Stimulated activated naive CD8-positive, alpha-beta T cell treated with anti-CD3 and anti-CD28 coated beads, Interleukin-15, Interleukin-2, amounts not matched to agents 100 U/mL and 50 U/mL, for 24 hours (primary cell): ENCODE results near the gene DLL3.
A peak's percentile ranks its signal among the peaks of the same experiment; 100 is the strongest.
"Not testable (repeated sequence)": the region's sequence is repeated elsewhere in the genome, so short reads cannot be mapped to it uniquely, and the experiment has no call there.

Experiments used
- ATAC-seq: fragments of 150-1000 bp; cut with Tn5 transposase; one replicate; pipeline ENCODE4 v1.10.0; 2021
- DNase-seq: peaks from one replicate; pipeline ENCODE4 v3.0.0; 2021

The DLL3 gene

DNA sequence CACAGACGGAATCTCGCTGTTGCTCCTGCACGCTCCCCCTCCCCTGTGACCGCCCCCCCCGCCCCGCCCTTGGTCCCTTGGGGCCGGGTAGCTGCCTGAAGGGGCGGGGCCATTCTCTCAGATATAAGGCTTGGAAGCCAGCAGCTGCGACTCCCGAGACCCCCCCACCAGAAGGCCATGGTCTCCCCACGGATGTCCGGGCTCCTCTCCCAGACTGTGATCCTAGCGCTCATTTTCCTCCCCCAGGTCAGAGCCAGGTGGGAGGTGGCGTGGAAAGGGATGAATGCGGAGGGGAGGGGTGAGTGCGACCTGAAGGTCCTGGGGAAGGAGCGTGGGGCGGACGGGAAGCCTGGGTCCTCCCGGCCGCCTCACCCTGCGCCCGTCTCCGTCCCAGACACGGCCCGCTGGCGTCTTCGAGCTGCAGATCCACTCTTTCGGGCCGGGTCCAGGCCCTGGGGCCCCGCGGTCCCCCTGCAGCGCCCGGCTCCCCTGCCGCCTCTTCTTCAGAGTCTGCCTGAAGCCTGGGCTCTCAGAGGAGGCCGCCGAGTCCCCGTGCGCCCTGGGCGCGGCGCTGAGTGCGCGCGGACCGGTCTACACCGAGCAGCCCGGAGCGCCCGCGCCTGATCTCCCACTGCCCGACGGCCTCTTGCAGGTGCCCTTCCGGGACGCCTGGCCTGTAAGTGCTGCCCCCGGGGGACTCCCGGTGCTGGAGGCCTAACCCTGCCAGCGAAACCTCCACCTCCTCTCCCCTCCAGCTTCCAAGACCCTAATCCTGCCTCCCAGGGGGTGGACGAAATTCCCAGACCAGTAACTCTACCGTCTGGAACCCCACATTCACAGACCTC is at the start of gene DLL3:
DLL3 (plus strand) TSS at position 150 of the 845 bp plus-strand sequence; CDS start at position 178, 28 bp downstream.
- peak; percentile 41 for DNase-seq
- no peak for ATAC-seq

DNA sequence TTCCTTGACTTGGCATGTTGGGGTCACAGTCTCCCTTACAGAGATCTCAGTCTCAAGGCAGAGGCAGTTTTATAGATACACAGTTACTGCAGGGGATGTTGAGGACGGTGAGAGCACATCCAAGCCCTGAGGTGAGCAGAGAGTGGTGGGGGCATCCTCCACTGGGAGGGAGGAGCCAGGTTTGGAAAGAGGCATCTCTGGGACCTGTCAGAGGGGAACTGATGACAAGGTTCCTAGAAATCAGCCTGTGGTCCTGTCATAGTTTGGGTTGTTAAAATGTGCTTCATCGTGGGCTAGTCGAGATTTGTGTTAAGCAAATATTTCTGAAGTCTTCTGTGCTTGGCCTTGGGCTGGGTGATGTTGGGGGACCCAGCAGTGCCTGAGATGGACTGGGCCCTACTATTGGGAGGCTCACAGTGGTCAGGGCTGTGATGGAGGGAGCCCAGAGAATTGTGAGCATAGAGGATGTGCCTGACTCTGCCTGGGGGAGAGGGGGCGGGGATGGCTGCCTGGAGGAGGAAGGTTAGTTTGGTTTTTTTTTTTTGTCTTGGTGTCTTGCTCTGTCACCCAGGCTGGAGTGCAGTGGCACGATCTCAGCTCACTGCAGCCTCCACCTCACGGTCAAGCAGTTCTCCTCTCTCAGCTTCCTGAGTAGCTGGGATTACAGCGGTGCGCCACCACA is 49.5 kb upstream of the DLL3 start:
- ATAC-seq (no peak), DNase-seq (no peak)

GRCh38 chr19:39451257-39451656 is 47.5 kb upstream of the DLL3 start:
- DNase-seq, ATAC-seq: not testable (repeated sequence)

- ATAC-seq, result no peak
- DNase-seq, result no peak
Measured at GRCh38 chr19:39463403-39463802, 35.3 kb upstream of the DLL3 start.

GRCh38 chr19:39465956-39466747 is 32.6 kb upstream of the DLL3 start:
- no peak for ATAC-seq
- DNase-seq, result no peak

DNA sequence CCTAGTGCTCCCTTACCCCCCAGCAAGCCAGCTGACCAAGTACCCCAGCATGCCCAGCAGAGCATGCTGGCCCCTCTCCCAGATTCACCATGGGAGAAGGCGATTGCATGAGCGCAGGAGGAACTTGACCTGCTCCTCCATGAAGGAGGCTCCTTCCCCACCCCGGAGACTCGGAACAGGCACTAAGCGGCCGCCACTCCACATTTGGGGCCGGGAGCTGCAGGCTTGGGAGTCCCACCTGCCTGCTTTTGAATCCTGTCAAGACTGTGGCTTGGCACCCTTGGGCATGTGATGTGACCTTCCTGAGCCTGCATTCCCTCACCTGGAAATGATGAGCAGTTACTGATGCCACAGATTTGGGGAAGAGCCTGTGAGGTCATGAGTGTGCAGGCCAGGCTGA is 30.8 kb upstream of the DLL3 start:
- DNase-seq, result no peak
- ATAC-seq, result no peak

GRCh38 chr19:39469036-39469435 is 29.7 kb upstream of the DLL3 start:
- ATAC-seq, result no peak
- no peak for DNase-seq

GRCh38 chr19:39469567-39469966 is 29.2 kb upstream of the DLL3 start:
- DNase-seq, result no peak
- ATAC-seq, result no peak

DNA sequence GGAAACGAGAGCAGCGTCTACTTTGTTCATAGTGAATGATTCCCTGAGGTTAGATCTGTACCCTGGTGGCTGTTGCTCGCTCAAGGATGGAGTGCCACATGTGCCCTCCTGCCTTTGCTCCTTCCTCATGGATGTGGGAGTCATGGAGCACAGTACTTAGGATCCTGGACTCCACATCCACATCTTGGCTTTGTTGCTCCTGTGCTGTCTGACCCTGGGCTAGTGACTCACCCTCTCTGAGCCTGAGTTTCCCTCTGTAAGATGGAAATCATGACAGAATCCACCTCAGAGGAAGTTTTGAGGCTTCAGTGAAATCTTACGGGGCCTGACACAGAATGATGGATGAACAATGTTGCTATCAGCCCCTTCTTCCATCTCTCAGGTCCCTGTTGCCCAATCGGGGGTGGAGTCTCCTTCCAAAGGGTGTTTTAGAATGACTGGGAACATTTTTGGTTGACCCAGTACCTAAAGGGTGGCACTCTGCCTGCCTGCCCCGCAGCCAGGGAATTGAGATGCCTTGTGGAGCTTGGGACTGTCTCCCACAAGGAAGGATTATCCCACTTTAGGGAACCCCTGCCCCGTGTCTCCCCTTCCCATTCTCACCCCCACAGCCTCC is 27.9 kb upstream of the DLL3 start:
- DNase-seq (peak; percentile 26), ATAC-seq (peak; percentile 79)

DNA sequence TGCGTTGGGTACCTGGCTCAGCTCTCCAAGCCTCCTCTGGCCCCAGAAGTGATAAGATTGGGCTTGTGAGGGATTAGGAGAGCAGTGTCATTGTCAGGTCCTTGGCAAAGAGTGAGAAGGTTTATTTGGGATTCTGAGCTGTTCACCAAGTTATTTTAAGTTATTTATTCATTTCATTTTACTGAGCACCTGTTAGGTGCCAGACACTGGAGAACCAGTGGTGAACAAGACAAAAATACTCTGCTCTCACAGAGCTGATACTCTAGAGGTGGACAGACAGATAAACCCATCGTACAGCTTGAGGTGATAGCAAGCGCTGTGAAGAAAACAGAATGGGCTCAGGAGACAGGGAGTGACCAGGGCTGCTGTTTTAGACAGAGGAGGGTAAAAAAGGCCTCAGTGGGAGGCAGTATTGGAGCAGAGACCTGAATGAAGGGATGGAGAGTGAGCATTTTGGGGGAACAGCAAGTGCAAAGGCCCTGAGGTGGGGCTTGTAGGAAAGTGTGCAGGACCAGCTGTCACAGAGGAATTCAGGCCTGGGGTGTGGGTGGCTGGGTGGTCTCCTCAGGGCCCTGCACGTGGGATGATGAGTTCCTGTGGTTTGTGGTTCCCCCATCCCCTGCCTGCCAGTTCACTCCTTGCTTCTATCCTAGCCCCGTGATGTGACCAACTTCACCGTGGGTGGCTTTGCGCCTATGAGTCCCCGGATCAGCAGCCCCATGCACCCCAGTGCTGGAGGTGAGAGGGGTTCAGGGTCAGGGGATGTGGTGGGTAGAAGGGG is 26.8 kb upstream of the DLL3 start:
- DNase-seq (peak; percentile 44), ATAC-seq (peak; percentile 8)

DNA sequence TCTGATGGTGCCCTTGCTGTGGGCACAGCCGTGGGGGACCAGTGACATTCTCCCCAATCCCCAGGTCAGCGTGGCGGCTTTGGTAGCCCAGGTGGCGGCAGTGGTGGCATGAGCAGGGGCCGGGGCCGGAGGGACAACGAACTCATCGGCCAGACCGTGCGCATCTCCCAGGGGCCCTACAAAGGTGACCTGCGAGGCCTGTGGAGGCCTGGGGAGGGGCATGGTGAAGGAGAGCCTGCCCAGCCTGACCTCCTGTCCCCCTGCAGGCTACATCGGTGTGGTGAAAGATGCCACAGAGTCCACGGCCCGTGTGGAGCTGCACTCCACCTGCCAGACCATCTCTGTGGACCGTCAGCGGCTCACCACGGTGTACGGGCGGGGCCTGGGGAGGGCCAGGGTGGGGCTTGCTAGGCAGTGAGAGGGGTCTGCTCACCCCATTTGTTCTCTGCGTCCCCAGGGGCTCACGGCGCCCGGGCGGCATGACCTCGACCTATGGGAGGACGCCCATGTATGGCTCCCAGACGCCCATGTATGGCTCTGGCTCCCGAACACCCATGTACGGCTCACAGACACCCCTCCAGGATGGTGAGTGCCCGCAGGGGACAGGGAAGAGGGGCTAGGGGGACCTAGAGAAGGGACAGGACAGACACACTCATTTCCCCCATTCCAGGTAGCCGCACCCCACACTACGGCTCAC is 25.9 kb upstream of the DLL3 start:
- no peak for DNase-seq
- no peak for ATAC-seq

- DNase-seq, result no peak
- ATAC-seq, result no peak
Measured at GRCh38 chr19:39473443-39473960, 25.2 kb upstream of the DLL3 start.

DNA sequence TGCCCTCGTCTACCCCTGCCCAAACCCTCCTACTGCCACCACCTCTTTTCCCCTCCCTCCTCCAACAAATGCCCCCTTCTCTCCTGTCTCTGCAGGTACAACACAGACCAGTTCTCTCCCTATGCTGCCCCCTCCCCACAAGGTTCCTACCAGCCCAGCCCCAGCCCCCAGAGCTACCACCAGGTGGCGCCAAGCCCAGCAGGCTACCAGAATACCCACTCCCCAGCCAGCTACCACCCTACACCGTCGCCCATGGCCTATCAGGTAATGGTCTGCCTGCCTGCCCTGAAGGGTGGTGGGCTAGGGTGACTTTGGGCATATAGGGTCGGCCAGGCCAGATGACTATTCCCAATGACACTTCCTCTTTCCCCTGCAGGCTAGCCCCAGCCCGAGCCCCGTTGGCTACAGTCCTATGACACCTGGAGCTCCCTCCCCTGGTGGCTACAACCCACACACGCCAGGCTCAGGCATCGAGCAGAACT is 24.6 kb upstream of the DLL3 start:
- ATAC-seq (no peak), DNase-seq (peak; percentile 81)

GRCh38 chr19:39475748-39476147 is 23.0 kb upstream of the DLL3 start:
- DNase-seq (no peak), ATAC-seq (no peak)

DNA sequence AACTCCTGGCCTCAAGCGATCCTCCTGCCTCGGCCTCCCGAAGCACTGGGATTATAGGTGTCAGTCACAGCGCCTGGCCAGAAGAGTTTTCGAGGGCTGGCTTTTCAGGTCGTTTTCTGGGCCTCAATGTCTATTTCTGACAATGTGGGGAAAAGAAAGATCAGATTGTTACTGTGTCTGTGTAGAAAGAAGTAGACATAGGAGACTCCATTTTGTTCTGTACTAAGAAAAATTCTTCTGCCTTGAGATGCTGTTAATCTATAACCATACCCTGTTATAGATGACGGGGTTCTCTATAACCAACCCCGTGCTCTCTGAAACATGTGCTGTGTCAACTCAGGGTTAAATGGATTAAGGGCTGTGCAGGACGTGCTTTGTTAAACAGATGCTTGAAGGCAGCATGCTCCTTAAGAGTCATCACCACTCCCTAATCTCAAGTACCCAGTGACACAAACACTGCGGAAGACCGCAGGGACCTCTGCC is 19.4 kb upstream of the DLL3 start:
- ATAC-seq, DNase-seq: not testable (repeated sequence)

GRCh38 chr19:39479916-39480315 is 18.8 kb upstream of the DLL3 start:
- DNase-seq, result no peak
- no peak for ATAC-seq

GRCh38 chr19:39480337-39481228 is 18.2 kb upstream of the DLL3 start, which contains the start of gene TIMM50:
Gene TIMM50, plus strand, starts transcription at chr19:39480838. Its CDS starts 16 bp downstream, at chr19:39480854.
- ATAC-seq (peak; percentile 96), DNase-seq (peak; percentile 100)

GRCh38 chr19:39481229-39481545 is 17.6 kb upstream of the DLL3 start:
- ATAC-seq (no peak), DNase-seq (no peak)

GRCh38 chr19:39481676-39482075 is 17.1 kb upstream of the DLL3 start:
- DNase-seq (no peak), ATAC-seq (no peak)
